Thyroid gland (tissue), 4 donors: ENCODE results near the gene SAMD4A. TPM values are rescaled to one million over a fixed set of nuclear protein-coding genes. Genes with fewer than 3 reads are reported as not detected.

Experiments used
- DNase-seq, 2 donors: peaks; one replicate each; pipeline ENCODE4 v3.0.0-alpha.2; 2019
- H3K27ac ChIP-seq, 3 donors: fragments of 200-600 bp; sonication (generic); 1 replicate in 2 of 3; 2 replicates in 1 of 3; pipeline ENCODE4 v1.5.1; 2016 to 2019; ENCODE audit warnings: mild to moderate bottlenecking in 1 of 3, moderate library complexity in 1 of 3
- H3K27me3 ChIP-seq: fragments of 200-600 bp; sonication (generic); one replicate; pipeline ENCODE4 v1.5.1; 2019
- H3K36me3 ChIP-seq, 2 donors: fragments of 200-600 bp; sonication (generic); one replicate each; pipeline ENCODE4 v1.5.1; 2016 to 2019
- H3K4me1 ChIP-seq, 2 donors: fragments of 200-600 bp; sonication (generic); one replicate each; pipeline ENCODE4 v1.5.1; 2017 to 2019
- H3K4me3 ChIP-seq, 3 donors: fragments of 200-600 bp; sonication (generic); replicated peaks in 1 of 3; 1 replicate in 2 of 3; 2 replicates in 1 of 3; pipeline ENCODE4 v1.5.1; 2016; ENCODE audit warnings: mild to moderate bottlenecking in 1 of 3
- H3K9me3 ChIP-seq: fragments of 200-600 bp; sonication (generic); one replicate; pipeline ENCODE4 v1.5.1; 2017
- CTCF ChIP-seq, 6 experiments: fragments of 200-600 bp in 3 of 6; fragments of 450-650 bp in 3 of 6; sonication (generic) in 3 of 6; IDR thresholded peaks; one replicate each; pipeline ENCODE4 v1.5.1; 2016 to 2019; ENCODE audit warnings: antibody characterized with exemption in 6 of 6, mild to moderate bottlenecking in 2 of 6, inconsistent platforms in 1 of 6, moderate library complexity in 1 of 6
- POLR2A ChIP-seq, 2 donors: fragments of 450-650 bp; IDR thresholded peaks; one replicate each; pipeline ENCODE4 v1.6.1; 2017; ENCODE audit warnings: antibody characterized with exemption in 2 of 2, mild to moderate bottlenecking in 2 of 2, moderate library complexity in 1 of 2
- WGBS, 2 donors: methylation state at CpG; one replicate each; pipeline ENCODE4 v1.1.5; 2017; 5-methylcytosine and 5-hydroxymethylcytosine counted together
- intact Hi-C: fragments of 100-400 bp; cut with DNase I; formaldehyde crosslinking; loops from one replicate; pipeline ENCODE4 v1.15.1; 2023
- total RNA-seq, 4 donors: library from RNA; depleted of rRNA; stranded (reverse); fragments of >200 nt; gene quantifications; one replicate each; pipeline ENCODE4 v1.2.3, GENCODE V29; 2016

SAMD4A gene
- total RNA-seq, 4 donors from 2014 or later = 12.6 to 32.7 (median 17.6) TPM

DNA sequence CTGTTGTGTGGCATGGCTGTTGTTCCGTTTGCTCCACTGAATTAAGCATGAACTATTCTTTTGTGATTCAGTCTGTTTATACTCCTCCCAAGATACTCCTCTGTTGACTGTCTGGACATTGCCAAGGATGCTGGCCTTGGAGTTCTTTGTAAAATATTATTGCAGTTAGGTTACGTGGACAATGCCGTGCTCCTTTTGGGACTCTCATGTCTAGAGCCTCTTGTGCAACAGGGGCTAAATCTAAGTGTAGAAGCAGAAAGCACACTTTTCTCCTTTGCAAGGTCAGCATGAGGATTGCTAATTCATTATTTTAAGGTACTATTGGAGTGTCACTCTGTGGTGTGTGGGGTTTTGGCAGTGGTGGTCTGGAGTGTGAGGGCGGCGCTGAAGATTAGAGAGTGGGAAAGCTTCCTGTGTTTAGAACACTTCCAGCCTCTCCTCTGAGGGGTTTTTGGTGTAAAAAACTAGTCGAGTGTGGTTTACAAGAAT, 125.4 kb downstream of the SAMD4A start:
- TF ChIP-seq POLR2A (IDR thresholded peaks at IDR 0.05) (no peak), CTCF (IDR thresholded peaks at IDR 0.05) (no peak)
- no peaks in the 10 kb centered on the region for H3K9me3 ChIP-seq
- intact Hi-C loops = loop anchor here (5.0 to 10.0 kb wide), 2 partner anchors 82 to 125 kb away; partner anchors contain the start of gene SAMD4A
- peaks cover 1 to 13% of the 10 kb centered on the region in 2 donors for H3K4me1 ChIP-seq
- H3K27ac ChIP-seq = no peak overlapping the region
- WGBS, 2 donors = 72 to 75% methylated on average over 6 of the region's 6 CpGs
- no peak overlapping the region for H3K4me3 ChIP-seq
- H3K27me3 ChIP-seq = no peaks in the 10 kb centered on the region
- no peak for DNase-seq
- H3K36me3 ChIP-seq = no peaks in the 10 kb centered on the region

DNA sequence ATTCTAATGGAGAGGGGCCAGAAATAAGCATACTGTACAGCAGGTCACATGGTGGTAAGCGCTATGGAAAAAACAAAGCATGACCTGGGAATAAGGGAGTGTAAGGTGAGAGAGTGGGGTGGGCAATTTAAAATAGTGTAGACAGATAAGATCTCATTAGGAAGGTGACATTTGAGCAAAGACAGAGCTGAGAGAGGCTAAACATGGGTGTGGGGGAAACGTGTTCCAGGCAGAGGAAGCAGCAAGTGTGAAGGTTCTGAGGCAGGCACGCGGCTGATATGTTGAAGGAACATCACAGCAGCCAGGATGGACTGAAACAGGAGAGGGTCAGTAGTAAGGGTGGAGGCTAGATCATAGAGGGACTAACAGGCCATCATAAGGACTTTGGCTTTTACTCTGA, 126.8 kb downstream of the SAMD4A start:
- Histone ChIP-seq H3K36me3 (no peaks in the 10 kb centered on the region), H3K9me3 (no peaks in the 10 kb centered on the region), H3K4me1 (peaks cover 4 to 15% of the 10 kb centered on the region in 2 donors), H3K4me3 (no peak overlapping the region), H3K27ac (no peak overlapping the region), H3K27me3 (no peaks in the 10 kb centered on the region)
- no peak for DNase-seq
- TF ChIP-seq POLR2A (IDR thresholded peaks at IDR 0.05) (no peak), CTCF (IDR thresholded peaks at IDR 0.05) (no peak)
- intact Hi-C loops = loop anchor here (5.0 to 10.0 kb wide), 2 partner anchors 81 to 126 kb away; partner anchors contain the start of gene SAMD4A
- 89 to 93% methylated on average over 4 of the region's 4 CpGs for WGBS, 2 donors

DNA sequence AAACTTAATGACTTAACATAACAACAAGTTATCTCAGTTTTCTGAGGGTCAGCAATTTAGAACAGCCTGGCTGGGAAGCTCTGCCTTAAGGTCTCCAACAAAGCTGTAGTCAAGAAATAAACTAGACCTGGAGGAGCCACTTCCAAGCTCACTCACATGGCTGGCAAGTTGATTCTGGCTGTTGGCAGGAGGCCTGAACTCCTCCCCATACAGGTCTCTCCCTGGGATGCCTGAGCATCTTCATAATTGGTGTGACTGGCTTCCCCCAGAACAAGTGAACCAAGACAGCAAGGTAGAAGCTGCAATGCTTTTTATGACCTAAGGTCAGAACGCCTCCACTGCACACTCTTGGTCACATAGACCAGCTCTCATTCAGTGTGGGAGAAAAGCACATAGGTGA, 128.3 kb downstream of the SAMD4A start:
- no peak overlapping the region for H3K4me3 ChIP-seq
- 75 to 83% methylated on average over 1 of the region's 1 CpG for WGBS, 2 donors
- peak; percentile 87 to 89 for DNase-seq
- H3K9me3 ChIP-seq = no peaks in the 10 kb centered on the region
- no peaks in the 10 kb centered on the region for H3K36me3 ChIP-seq
- intact Hi-C loops = loop anchor here (10.0 kb wide), 1 partner anchor 80 kb away; no protein-coding TSS in a partner anchor
- TF ChIP-seq POLR2A (IDR thresholded peaks at IDR 0.05) (no peak), CTCF (IDR thresholded peaks at IDR 0.05) (no peak)
- H3K4me1 ChIP-seq = peaks cover 9 to 30% of the 10 kb centered on the region in 2 donors
- peak overlapping the region in 2 of 3 donors; percentile 27 to 62 for H3K27ac ChIP-seq
- no peaks in the 10 kb centered on the region for H3K27me3 ChIP-seq

GRCh38 chr14:54697001-54697400, 130.1 kb downstream of the SAMD4A start:
- Histone ChIP-seq H3K9me3 (no peaks in the 10 kb centered on the region), H3K4me1 (peaks cover 9 to 31% of the 10 kb centered on the region in 2 donors), H3K27ac (no peak overlapping the region), H3K27me3 (no peaks in the 10 kb centered on the region), H3K4me3 (no peak overlapping the region), H3K36me3 (no peaks in the 10 kb centered on the region)
- intact Hi-C loops = loop anchor here (10.0 kb wide), 1 partner anchor 78 kb away; no protein-coding TSS in a partner anchor
- 81 to 82% methylated on average over 5 of the region's 5 CpGs for WGBS, 2 donors
- DNase-seq = no peak
- TF ChIP-seq CTCF (IDR thresholded peaks at IDR 0.05) = no peak
- no peak for TF ChIP-seq POLR2A (IDR thresholded peaks at IDR 0.05)

- intact Hi-C loops = loop anchor here (10.0 kb wide), 1 partner anchor 77 kb away; no protein-coding TSS in a partner anchor
Observed at GRCh38 chr14:54697803-54698202, 130.9 kb downstream of the SAMD4A start.

More at GRCh38 chr14:54697803-54698202, 130.9 kb downstream of the SAMD4A start:
- no peaks in the 10 kb centered on the region for H3K9me3 ChIP-seq
- peaks cover 9 to 31% of the 10 kb centered on the region in 2 donors for H3K4me1 ChIP-seq
- WGBS, 2 donors = 94% methylated on average over 4 of the region's 4 CpGs
- TF ChIP-seq POLR2A (IDR thresholded peaks at IDR 0.05) = no peak
- no peak for TF ChIP-seq CTCF (IDR thresholded peaks at IDR 0.05)
- H3K27ac ChIP-seq = no peak overlapping the region
- no peak overlapping the region for H3K4me3 ChIP-seq
- H3K27me3 ChIP-seq = no peaks in the 10 kb centered on the region
- no peak for DNase-seq
- no peaks in the 10 kb centered on the region for H3K36me3 ChIP-seq
